GM12864 (cell line): ENCODE data around the gene PIF1.

Source experiments
- DNase-seq: peaks from one replicate; pipeline ENCODE4 v3.0.0-alpha.2; 2011; ENCODE audit warnings: low read depth
- H3K4me3 ChIP-seq: 2 replicates; pipeline ENCODE4 v1.5.1; 2011; ENCODE audit warnings: mild to moderate bottlenecking, low read depth, low read length, control low read depth
- TF ChIP-seq, protein P1 (sequence below): IDR thresholded peaks from 2 replicates; pipeline ENCODE4 v1.5.1; 2011; ENCODE audit warnings: low read depth, mild to moderate bottlenecking, moderate library complexity, low read length, control low read depth, inconsistent platforms; ENCODE audit errors: missing control alignments

Gene PIF1

DNA sequence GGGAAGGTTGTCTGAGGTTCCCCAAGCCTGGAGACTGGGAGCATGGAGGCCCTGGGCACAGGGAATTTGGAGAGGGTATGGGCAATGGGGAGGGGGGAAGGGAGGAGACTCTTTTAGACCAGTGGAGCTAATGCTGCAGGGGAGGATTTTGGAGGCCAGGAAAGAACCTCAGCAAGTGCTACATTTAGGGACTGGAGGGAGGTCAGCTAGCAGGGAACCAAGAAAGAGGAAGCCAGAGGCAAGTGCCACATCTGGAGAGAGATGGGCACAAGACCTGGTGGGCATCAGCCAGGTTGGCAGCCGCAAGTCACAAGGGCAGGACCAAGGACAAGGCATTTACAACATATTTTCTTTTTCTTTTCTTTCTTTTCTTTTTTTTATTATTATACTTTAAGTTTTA lies 37.0 kb upstream of the PIF1 start:
- TF ChIP-seq, protein P1, sequence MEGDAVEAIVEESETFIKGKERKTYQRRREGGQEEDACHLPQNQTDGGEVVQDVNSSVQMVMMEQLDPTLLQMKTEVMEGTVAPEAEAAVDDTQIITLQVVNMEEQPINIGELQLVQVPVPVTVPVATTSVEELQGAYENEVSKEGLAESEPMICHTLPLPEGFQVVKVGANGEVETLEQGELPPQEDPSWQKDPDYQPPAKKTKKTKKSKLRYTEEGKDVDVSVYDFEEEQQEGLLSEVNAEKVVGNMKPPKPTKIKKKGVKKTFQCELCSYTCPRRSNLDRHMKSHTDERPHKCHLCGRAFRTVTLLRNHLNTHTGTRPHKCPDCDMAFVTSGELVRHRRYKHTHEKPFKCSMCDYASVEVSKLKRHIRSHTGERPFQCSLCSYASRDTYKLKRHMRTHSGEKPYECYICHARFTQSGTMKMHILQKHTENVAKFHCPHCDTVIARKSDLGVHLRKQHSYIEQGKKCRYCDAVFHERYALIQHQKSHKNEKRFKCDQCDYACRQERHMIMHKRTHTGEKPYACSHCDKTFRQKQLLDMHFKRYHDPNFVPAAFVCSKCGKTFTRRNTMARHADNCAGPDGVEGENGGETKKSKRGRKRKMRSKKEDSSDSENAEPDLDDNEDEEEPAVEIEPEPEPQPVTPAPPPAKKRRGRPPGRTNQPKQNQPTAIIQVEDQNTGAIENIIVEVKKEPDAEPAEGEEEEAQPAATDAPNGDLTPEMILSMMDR = no peak
- H3K4me3 ChIP-seq = no peak overlapping the region

GRCh38 chr15:64861960-64862359 lies 36.5 kb upstream of the PIF1 start:
- no peak for DNase-seq
- no peak overlapping the region for H3K4me3 ChIP-seq
- TF ChIP-seq, protein P1 = no peak

More for the DNA sequence above, 37.0 kb upstream of the PIF1 start:
- DNase-seq = no peak

DNA sequence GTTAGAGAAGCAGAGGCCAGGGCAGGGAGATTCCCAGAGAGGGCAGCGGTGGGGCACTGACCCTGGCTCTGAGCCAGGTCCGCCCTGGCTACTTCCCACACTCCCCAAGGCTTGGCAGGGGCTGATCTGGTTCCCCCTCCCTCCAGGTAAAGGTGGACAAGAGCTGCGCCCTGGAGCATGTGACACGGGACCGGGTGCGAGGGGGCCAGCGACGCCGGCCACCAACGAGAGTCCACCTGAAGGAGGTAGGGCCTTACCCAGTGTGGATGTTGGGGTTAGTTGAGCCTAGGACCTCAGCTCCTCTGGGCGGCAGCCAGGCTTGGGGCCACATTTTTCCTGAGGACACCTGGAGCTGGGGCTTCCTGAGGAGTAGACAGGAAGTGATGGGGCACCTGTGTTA lies 35.9 kb upstream of the PIF1 start:
- no peak overlapping the region for H3K4me3 ChIP-seq
- no peak for DNase-seq
- TF ChIP-seq, protein P1 = no peak

DNA sequence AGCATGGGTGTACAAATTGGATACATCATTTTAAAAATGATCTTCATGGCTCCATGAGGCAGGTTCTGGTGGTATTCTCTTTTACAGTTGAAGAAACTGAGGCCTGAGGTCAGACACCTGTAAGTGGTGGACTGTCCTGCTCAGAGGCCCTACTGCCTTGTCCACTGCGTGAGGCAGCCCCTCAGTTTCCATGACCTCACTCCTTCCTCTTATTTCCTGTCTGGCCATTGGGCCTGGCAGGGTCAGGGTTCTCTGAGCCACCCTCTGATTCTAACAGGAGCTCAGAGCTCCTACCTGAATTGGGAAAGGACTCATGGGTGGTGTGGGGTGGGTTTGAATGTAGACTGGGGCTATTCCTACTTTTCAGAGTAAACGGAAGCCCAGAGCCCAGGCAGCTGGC lies 33.8 kb upstream of the PIF1 start:
- no peak for DNase-seq
- no peak overlapping the region for H3K4me3 ChIP-seq
- TF ChIP-seq, protein P1 = no peak

DNA sequence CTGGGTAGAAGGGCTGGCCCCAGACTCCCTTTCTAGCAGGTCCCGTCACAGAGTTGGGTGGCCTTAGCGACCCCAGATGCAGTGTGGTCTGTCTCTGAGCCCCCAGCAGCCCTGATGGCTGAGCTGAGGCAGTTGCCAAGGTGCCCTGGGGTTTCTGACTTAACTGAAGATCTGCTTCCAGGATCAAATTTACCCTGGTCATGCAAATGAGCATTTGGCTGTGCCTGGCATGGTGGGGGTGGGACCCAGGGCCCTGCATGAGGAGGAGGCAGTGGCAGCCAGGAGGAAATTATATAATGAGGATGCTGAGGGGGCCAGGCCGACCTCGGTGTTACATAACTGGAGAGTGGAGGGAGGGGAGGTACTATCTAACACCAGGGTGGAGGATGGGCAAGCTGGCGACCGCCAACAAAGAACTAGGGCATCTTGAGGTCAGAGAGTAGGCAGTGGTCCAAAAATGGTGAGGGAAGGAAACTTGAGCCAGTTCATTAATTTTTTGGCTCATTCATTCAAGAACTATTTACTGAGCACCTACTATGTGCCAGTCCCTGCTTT lies 32.7 kb upstream of the PIF1 start:
- DNase-seq = no peak
- H3K4me3 ChIP-seq = no peak overlapping the region
- TF ChIP-seq, protein P1 = no peak

DNA sequence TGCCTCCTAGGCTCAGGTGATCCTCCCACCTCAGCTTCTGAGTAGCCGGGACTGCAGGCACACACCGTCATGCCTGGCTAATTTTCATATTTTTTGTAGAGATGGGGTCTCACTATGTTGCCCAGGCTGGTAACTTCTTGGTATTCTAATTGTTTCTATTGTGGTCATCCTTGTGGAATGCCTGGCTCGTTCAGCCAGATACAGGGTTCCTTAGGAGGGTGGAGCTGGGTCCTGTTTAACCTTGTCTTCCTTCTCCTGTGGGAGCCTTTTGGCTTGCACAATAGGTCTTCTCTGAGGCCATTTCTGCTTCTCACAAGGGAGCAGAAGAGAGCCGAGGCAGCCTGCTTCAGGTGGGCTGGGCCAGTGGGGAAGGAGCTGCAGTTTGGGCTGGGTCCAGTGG lies 32.0 kb upstream of the PIF1 start:
- no peak for DNase-seq
- H3K4me3 ChIP-seq = no peak overlapping the region
- TF ChIP-seq, protein P1 = no peak

GRCh38 chr15:64856429-64857145 lies 31.1 kb upstream of the PIF1 start:
- no peak overlapping the region for H3K4me3 ChIP-seq
- DNase-seq = no peak
- TF ChIP-seq, protein P1 = no peak
